Measurements from ENCODE around the gene FN3KRP.

- TF ChIP-seq POLR2AphosphoS5 (IDR thresholded peaks at IDR 0.05; ENCODE audit: borderline replicate concordance, low read depth, low read length) (no peak), FOXP2 (optimal IDR thresholded peaks at IDR 0.05; ENCODE audit: control extremely low read depth, extremely low read length, insufficient read depth) (no peak), EZH2 (IDR thresholded peaks at IDR 0.05) (no peak)
Measured at GRCh38 chr17:82709676-82710498, 6.6 kb upstream of the FN3KRP start.

Measured in SK-N-MC (cell line).